Ovary (tissue), 3 donors: ENCODE data around the gene TTC7B.

Experiments
- CTCF ChIP-seq, 3 donors: fragments of 450-650 bp in 2 of 3; fragments of 200-600 bp in 1 of 3; IDR thresholded peaks; one replicate each; pipeline versions ENCODE4 v1.5.1 to v1.8.0; 2016 to 2022; ENCODE audit warnings: antibody characterized with exemption in 3 of 3, mild to moderate bottlenecking in 1 of 3
- EP300 ChIP-seq: sonication (generic); formaldehyde crosslinking; IDR thresholded peaks from one replicate; pipeline ENCODE4 v1.6.1; 2017; ENCODE audit warnings: antibody characterized with exemption
- POLR2A ChIP-seq: fragments of 450-650 bp; IDR thresholded peaks from one replicate; pipeline ENCODE4 v1.6.1; 2017; ENCODE audit warnings: antibody characterized with exemption, mild to moderate bottlenecking, moderate library complexity
- donor health status: DM: no; HTN: no; CAD: no.

GRCh38 chr14:90616313-90616712 lies 199.9 kb downstream of the TTC7B start:
- TF ChIP-seq CTCF (IDR thresholded peaks at IDR 0.05) (no peak), POLR2A (no peak), EP300 (no peak)
